Thymus (tissue), 11 donors: ENCODE measurements around the gene MIPOL1. TPM values are rescaled to one million over a fixed set of nuclear protein-coding genes. Genes with fewer than 3 reads are reported as not detected.
"Not testable (repeated sequence)": the region's sequence is repeated elsewhere in the genome, so short reads cannot be mapped to it uniquely, and the experiment has no call there.

Source experiments
- DNase-seq, 9 donors: peaks; one replicate each; pipeline ENCODE4 v3.0.0-alpha.2; 2013; ENCODE audit warnings: low spot score in 9 of 9, low read depth in 6 of 9, missing footprints in 1 of 9
- H3K27ac ChIP-seq, 2 donors: one replicate each; pipeline ENCODE4 v1.5.1; 2013; ENCODE audit warnings: control low read depth in 1 of 2, low read depth in 1 of 2, low read length in 1 of 2, mild to moderate bottlenecking in 1 of 2, moderate library complexity in 1 of 2
- H3K27me3 ChIP-seq, 2 donors: one replicate each; pipeline ENCODE4 v1.5.1; 2013; ENCODE audit warnings: low read length in 1 of 2; ENCODE audit not compliant: control insufficient read depth in 2 of 2, insufficient read depth in 1 of 2
- H3K36me3 ChIP-seq, 2 donors: one replicate each; pipeline ENCODE4 v1.5.1; 2013; ENCODE audit warnings: low read length in 1 of 2, mild to moderate bottlenecking in 1 of 2, moderate library complexity in 1 of 2; ENCODE audit not compliant: control insufficient read depth in 2 of 2, insufficient read depth in 2 of 2
- H3K4me1 ChIP-seq, 2 donors: one replicate each; pipeline ENCODE4 v1.5.1; 2013; ENCODE audit warnings: low read length in 2 of 2; ENCODE audit not compliant: control insufficient read depth in 2 of 2, insufficient read depth in 2 of 2
- H3K4me3 ChIP-seq, 2 donors: one replicate each; pipeline ENCODE4 v1.5.1; 2013; ENCODE audit warnings: low read length in 2 of 2, control low read depth in 1 of 2, mild to moderate bottlenecking in 1 of 2
- H3K9me3 ChIP-seq, 2 donors: one replicate each; pipeline ENCODE4 v1.5.1; 2013; ENCODE audit warnings: low read length in 1 of 2, mild to moderate bottlenecking in 1 of 2; ENCODE audit not compliant: control insufficient read depth in 2 of 2, insufficient read depth in 1 of 2
- WGBS: extraction: QIAGEN DNeasy Blood & Tissue Kit; methylation state at CpG from one replicate; pipeline ENCODE4 v1.1.7; 2013; 5-methylcytosine and 5-hydroxymethylcytosine counted together
- polyA plus RNA-seq: library from polyadenylated mRNA; stranded (reverse); fragments of 200-250 nt; gene quantifications from one replicate; pipeline ENCODE4 v1.2.3, GENCODE V29; 2013
- total RNA-seq: library from RNA; stranded (reverse); fragments of 120-200 nt; gene quantifications from one replicate; pipeline ENCODE4 v1.2.4, GENCODE V29; 2013
- donor health status: healthy.

The MIPOL1 gene
- total and polyA plus RNA-seq, 2 donors = 2.1 to 2.5 TPM

- no peak for DNase-seq
- H3K9me3 ChIP-seq = no peaks in the 10 kb centered on the region
- no peaks in the 10 kb centered on the region for H3K36me3 ChIP-seq
- no peaks in the 10 kb centered on the region for H3K4me1 ChIP-seq
- 94% methylated on average over 3 of the region's 3 CpGs for WGBS
- H3K4me3 ChIP-seq = no peak overlapping the region
- H3K27me3 ChIP-seq = no peaks in the 10 kb centered on the region
- H3K27ac ChIP-seq = no peak overlapping the region
Measured at GRCh38 chr14:37434867-37435266, 237.1 kb downstream of the MIPOL1 start.

DNA sequence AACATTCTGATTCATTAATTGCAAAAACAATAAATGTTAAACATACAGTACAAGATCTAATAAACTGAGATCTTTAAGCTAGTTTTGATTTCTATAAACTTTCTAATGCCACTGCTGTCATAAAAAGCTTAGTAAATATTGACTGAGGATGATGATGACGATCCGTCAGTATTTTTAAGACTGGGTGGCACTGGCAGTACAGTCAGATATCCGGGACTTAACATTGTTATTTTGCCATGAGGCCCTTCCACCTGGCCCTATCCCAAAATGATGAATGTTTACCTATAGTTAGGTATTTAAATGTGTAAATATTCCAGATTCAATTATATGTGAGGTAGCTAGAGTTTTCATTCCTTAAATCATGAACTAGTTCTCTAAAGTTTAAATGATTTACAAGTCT, 238.8 kb downstream of the MIPOL1 start:
- no peak overlapping the region for H3K27ac ChIP-seq
- 94% methylated on average over 3 of the region's 3 CpGs for WGBS
- no peaks in the 10 kb centered on the region for H3K9me3 ChIP-seq
- H3K36me3 ChIP-seq = no peaks in the 10 kb centered on the region
- no peak overlapping the region for H3K4me3 ChIP-seq
- no peaks in the 10 kb centered on the region for H3K27me3 ChIP-seq
- no peaks in the 10 kb centered on the region for H3K4me1 ChIP-seq
- no peak for DNase-seq

DNA sequence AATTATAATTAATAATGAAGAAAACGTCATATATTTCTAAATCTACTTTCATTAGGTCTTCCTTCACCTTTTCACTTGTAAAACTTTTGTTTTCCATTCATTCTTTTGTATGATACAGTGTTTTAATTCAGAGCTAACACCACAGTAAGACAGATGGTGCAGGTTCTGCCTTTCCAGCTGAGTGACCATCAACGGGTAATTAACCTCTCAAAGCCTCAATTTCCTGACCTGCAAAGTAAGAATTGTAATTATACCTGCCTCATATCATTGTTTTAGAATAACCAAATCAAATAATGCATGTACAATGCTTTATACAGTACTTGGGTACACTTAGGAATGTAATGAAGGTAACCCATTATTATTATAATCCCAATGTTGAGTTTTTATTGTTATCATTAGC, 239.8 kb downstream of the MIPOL1 start:
- DNase-seq = no peak
- no peaks in the 10 kb centered on the region for H3K27me3 ChIP-seq
- H3K36me3 ChIP-seq = no peaks in the 10 kb centered on the region
- no peaks in the 10 kb centered on the region for H3K4me1 ChIP-seq
- H3K4me3 ChIP-seq = no peak overlapping the region
- WGBS = 79% methylated on average over 2 of the region's 2 CpGs
- H3K27ac ChIP-seq = no peak overlapping the region
- H3K9me3 ChIP-seq = no peaks in the 10 kb centered on the region

GRCh38 chr14:37438444-37438843, 240.7 kb downstream of the MIPOL1 start:
- Histone ChIP-seq H3K27ac (no peak overlapping the region), H3K27me3 (no peaks in the 10 kb centered on the region), H3K4me3 (no peak overlapping the region), H3K4me1 (no peaks in the 10 kb centered on the region), H3K9me3 (no peaks in the 10 kb centered on the region), H3K36me3 (no peaks in the 10 kb centered on the region)
- no peak for DNase-seq
- 91% methylated on average over 2 of the region's 2 CpGs for WGBS

DNA sequence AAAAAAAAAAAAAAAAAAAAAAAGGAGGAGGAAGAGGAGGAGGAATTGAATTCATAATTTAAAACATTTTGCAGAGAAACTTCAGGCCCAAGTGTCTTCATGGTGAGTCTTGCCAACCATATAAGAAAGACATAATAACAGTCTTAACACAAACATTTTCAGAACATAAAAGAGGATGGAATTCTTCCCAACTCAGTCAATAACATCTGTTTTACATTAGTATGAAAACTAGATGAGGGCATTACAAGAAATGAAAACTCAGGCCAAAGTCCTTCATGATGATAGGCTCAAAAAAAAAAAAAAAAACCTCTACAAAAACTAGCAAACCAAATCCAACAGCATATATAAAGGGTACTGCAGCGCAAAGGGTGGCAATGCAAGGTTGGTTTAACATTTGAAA, 245.7 kb downstream of the MIPOL1 start:
- Histone ChIP-seq H3K4me1 (no peaks in the 10 kb centered on the region), H3K36me3 (no peaks in the 10 kb centered on the region), H3K27ac (no peak overlapping the region), H3K27me3 (no peaks in the 10 kb centered on the region), H3K9me3 (no peaks in the 10 kb centered on the region), H3K4me3 (no peak overlapping the region)
- no peak for DNase-seq
- 94% methylated on average over 1 of the region's 1 CpG for WGBS

GRCh38 chr14:37447883-37448391, 250.2 kb downstream of the MIPOL1 start:
- no peaks in the 10 kb centered on the region for H3K36me3 ChIP-seq
- no peak overlapping the region for H3K27ac ChIP-seq
- H3K9me3 ChIP-seq = no peaks in the 10 kb centered on the region
- H3K4me3 ChIP-seq = no peak overlapping the region
- no peaks in the 10 kb centered on the region for H3K4me1 ChIP-seq
- H3K27me3 ChIP-seq = no peaks in the 10 kb centered on the region
- WGBS = 64% methylated on average over 2 of the region's 2 CpGs
- no peak for DNase-seq

GRCh38 chr14:37452323-37452722, 254.6 kb downstream of the MIPOL1 start:
- DNase-seq = no peak
- Histone ChIP-seq H3K4me1 (no peaks in the 10 kb centered on the region), H3K9me3 (no peaks in the 10 kb centered on the region), H3K4me3 (no peak overlapping the region), H3K27ac (no peak overlapping the region), H3K36me3 (no peaks in the 10 kb centered on the region), H3K27me3 (no peaks in the 10 kb centered on the region)

DNA sequence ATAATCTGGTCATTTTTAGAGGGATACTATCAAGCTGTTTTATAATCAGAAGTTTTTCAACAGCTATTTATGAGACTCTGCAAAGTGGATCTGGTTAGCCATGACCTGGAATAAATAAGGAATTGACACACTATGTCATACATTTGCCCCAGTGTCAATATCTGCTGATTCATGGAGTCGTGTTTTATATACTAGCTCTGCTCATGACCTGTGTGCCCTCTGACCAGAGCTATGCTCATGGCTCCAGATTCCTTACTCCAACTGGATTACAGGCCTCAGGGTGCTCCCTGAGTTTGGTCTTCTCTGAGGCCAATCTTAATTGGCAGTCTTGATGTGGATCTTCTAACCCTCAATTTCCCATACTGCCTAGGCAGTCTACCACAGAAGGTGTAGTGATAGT, 256.2 kb downstream of the MIPOL1 start:
- no peak for DNase-seq
- 87% methylated on average over 1 of the region's 1 CpG for WGBS

GRCh38 chr14:37457334-37457733, 259.6 kb downstream of the MIPOL1 start:
- no peaks in the 10 kb centered on the region for H3K27me3 ChIP-seq
- no peak for DNase-seq
- H3K36me3 ChIP-seq = no peaks in the 10 kb centered on the region
- no peaks in the 10 kb centered on the region for H3K9me3 ChIP-seq
- H3K4me1 ChIP-seq = no peaks in the 10 kb centered on the region
- H3K4me3 ChIP-seq = no peak overlapping the region
- no peak overlapping the region for H3K27ac ChIP-seq

More for the DNA sequence above, 256.2 kb downstream of the MIPOL1 start:
- H3K27ac ChIP-seq = no peak overlapping the region
- no peaks in the 10 kb centered on the region for H3K36me3 ChIP-seq
- no peaks in the 10 kb centered on the region for H3K4me1 ChIP-seq
- no peaks in the 10 kb centered on the region for H3K9me3 ChIP-seq
- no peak overlapping the region for H3K4me3 ChIP-seq
- no peaks in the 10 kb centered on the region for H3K27me3 ChIP-seq

GRCh38 chr14:37462426-37462825, 264.7 kb downstream of the MIPOL1 start:
- DNase-seq, H3K4me1 ChIP-seq, H3K27me3 ChIP-seq, H3K36me3 ChIP-seq, H3K4me3 ChIP-seq, H3K9me3 ChIP-seq, H3K27ac ChIP-seq: not testable (repeated sequence)
- WGBS = 100% methylated on average over 1 of the region's 1 CpG
